ENCODE measurements around the gene HACD1.
"Not testable (repeated sequence)": the region's sequence is repeated elsewhere in the genome, so short reads cannot be mapped to it uniquely, and the experiment has no call there.

Gene HACD1

DNA sequence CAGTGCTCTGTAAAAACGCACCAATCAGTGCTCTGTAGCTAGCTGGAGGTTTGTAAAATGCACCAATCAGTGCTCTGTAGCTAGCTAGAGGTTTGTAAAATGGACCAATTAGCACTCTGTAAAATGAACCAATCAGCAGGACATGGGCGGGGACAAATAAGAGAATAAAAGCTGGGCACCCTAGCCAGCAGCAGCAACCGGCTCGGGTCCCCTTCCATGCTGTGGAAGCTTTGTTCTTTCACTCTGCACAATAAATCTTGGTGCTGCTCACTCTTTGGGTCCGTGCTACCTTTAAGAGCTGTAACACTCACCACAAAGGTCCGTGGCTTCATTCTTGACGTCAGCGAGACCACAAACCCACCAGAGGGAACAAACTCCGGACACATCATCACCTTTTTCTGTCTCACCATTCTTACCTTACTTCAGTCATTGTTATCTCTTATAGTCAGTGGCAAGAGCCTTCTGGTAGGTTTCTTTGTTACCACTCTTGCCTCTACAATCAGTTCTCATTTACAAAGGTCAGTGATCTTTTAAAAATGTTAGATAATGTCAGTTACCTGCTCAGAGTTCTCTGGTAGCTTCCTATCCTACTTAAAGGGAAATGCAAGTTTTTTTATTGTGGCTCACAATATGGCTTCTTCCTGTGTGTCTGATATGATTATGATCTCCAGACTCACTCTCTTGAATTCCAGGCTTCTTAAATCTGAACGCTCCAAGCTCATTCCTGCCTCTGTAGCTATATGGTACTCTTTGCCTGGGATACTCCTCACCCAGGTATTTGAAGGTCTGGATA lies 31.3 kb upstream of the HACD1 start:
- Mint-ChIP-seq H3K4me3 (peak overlapping the region; percentile 75 to 77), H3K27ac (peak overlapping the region; percentile 72 to 94), H3K4me1 (peaks cover 58% of the 10 kb centered on the region), H3K27me3 (no peaks in the 10 kb centered on the region), H3K9me3 (peaks cover 5 to 14% of the 10 kb centered on the region in 2 donors)
- peak; percentile 76 to 88 for DNase-seq
- peak; percentile 75 for ATAC-seq

DNA sequence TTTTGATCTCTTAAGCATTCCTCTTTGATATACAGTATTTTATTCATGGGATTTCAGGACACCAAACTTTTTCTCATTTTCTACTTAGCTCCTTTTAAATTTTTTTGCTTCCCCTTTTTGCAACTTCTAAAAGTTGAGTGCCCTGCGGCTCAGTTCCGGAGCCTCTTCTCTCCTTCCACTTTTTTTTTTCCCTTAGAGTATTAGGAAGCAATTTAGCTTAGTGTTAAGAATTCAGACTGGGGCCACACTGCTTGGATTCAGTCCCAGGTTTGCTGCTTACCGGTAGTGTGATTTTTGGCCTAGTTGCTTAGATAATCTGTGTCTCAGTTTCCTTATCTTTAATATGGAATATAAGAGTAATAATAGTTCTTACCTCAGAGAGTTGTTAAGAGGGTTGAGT lies 30.2 kb upstream of the HACD1 start:
- DNase-seq (no peak), ATAC-seq (no peak)
- Mint-ChIP-seq H3K27ac (peak overlapping the region in 1 of 2 donors; percentile 34), H3K4me1 (peaks cover 63% of the 10 kb centered on the region), H3K9me3 (peaks cover 5 to 13% of the 10 kb centered on the region in 2 donors), H3K4me3 (peak overlapping the region; percentile 72 to 75), H3K27me3 (no peaks in the 10 kb centered on the region)

DNA sequence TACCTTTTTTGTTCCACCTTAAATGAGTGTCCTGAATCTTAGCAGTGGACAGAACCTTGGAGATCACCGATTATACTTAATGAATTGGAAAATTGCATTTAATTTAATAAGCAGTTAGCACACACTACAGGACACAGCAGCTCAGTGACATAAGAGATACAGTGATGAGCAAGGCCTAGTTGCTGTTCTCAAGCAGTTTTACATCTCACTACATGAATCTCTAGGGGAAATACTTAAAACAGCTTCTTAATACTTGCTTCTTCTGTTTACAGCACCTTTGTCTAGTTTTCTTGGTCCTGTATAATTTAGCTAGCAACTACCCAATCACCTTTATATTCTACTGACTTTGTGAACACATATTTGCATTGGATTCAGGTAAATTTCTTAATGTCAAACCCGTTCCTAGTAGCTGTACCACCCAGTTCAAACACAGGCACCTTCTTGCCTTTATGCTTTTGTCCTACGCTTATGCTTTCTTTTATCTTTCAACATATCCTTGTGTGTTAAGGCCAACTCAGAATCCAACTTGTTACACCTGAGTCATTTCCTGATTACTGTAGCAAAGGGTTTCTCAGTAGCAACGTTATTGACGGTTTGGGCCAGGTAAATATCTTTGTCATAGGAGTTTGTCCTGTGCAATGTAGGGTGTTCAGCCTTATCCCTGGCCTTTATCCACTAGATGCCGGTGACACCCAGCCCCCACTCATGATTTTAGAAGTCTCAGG lies 28.6 kb upstream of the HACD1 start:
- Mint-ChIP-seq H3K4me3 (peak overlapping the region; percentile 93 to 96), H3K9me3 (peaks cover 5 to 13% of the 10 kb centered on the region in 2 donors), H3K4me1 (peaks cover 50% of the 10 kb centered on the region), H3K27me3 (no peaks in the 10 kb centered on the region), H3K27ac (peak overlapping the region; percentile 92 to 96)
- ATAC-seq = peak; percentile 61
- peak; percentile 9 to 25 for DNase-seq

DNA sequence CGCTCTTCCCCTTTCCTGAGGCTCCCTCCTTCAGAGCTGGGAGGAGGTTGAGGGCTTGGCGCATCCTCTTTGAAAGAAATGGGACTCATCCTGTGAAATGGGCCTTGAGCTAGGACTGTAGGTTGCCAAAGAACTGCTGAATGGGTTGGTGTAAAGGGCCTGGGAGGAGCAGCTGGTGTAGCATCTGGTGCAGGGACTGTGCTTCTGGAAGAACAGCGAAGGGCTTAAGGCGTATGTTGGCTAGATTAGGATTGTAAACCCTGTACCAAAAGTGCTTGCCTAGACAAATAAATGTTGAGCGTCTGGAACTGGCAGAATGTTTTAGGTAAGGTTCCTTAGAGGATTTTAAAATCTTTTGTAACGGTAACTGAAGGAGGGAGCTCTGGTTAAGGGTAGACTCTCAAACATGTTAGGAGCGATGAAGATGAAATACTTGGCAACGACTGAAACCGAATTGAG lies 27.3 kb upstream of the HACD1 start:
- peaks cover 5 to 13% of the 10 kb centered on the region in 2 donors for H3K9me3 Mint-ChIP-seq
- no peaks in the 10 kb centered on the region for H3K27me3 Mint-ChIP-seq
- DNase-seq (no peak), ATAC-seq (peak; percentile 21)
- peak overlapping the region; percentile 100 for H3K27ac Mint-ChIP-seq
- peaks cover 38% of the 10 kb centered on the region for H3K4me1 Mint-ChIP-seq
- peak overlapping the region; percentile 93 to 96 for H3K4me3 Mint-ChIP-seq

DNA sequence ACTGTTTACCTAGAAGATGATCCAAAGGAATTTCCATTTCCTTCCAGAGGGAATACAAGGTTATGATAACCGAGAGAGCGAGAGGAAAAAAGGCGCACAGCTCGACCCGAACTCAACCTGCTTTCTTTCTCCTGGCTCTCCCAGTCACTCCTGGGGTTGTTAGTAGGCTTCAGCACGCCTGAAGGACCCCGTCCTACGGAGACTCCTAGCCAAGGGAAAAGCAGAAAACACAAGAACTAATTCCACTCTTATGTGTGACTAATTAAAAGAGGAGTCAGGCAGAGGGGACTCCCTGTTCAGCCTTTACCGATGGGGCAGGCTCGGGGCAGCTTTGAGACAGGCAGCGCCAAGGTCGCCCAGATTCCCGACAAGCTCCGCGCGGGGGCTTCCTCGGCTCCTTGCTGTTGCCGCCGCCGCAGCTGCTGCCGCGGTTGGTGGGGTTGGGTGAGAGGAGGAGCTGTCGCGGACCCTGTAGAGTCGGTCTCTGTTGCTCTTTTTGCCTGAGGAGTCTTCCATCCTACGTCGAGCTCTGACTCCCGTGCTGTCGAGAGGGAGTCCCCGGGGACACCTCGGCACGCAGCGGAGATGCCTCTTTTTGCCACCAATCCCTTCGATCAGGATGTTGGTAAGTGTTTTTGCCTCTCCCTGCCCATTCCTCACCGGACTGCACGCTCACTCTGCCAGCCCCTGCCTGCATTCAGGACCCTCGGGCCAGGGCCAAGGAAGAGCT lies 26.7 kb upstream of the HACD1 start, which contains the start of gene STAM:
TSS of gene STAM (plus strand) at position 397 of the 730 bp plus-strand sequence. CDS start at position 586, 189 bp downstream.
- peaks cover 5 to 13% of the 10 kb centered on the region in 2 donors for H3K9me3 Mint-ChIP-seq
- ATAC-seq (peak; percentile 81), DNase-seq (peak; percentile 93)
- H3K4me1 Mint-ChIP-seq = peaks cover 32% of the 10 kb centered on the region
- H3K27ac Mint-ChIP-seq = peak within 1 kb of the TSS; percentile 100
- no peaks in the 10 kb centered on the region for H3K27me3 Mint-ChIP-seq
- H3K4me3 Mint-ChIP-seq = peak within 1 kb of the TSS; percentile 93 to 96

DNA sequence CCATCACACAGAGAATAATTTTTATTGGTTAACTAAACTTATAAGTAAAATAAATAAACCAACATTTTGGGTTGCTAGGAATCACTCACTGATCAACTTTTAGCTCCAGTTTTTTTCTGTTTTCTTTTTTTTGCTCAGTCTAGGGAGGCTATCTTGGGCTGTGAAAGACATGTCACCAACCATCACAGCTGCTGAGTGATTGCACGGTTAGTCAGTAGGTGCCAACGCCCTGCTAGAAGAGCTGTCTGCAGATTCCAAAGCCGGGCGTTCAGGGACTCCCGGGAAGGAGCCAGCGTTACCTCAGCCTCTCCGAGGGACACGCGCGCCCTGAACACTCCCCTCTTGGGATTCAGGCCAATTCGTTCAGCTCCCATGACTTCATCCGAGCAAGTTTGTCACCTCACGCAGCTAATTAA lies 26.2 kb upstream of the HACD1 start:
- Mint-ChIP-seq H3K4me3 (peak overlapping the region; percentile 93 to 96), H3K4me1 (peaks cover 26% of the 10 kb centered on the region), H3K27me3 (no peaks in the 10 kb centered on the region), H3K9me3 (peaks cover 5 to 8% of the 10 kb centered on the region in 2 donors), H3K27ac (peak overlapping the region; percentile 100)
- DNase-seq (no peak), ATAC-seq (peak; percentile 19)

DNA sequence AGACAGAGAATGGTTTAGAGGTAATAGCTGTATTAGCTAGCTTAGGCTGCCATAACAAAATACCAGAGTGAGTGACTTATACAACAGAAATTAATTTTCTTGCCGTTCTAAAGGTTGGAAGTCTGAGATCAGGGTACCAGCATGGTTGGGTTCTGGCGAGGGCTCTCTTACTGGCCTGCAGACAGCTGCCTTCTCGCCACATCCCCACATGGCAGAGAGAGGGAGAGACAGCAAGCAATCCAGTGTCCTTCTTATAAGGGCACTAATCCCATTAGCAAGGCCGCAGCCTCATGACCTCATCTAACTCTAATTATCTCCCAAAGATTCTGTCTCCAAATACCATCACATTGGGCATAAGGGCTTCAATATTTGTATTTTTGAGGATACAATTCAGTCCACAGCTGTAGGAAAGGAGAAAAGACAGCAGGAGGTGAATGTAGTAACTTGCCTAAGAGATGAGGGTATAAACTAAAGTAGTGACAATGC lies 23.2 kb upstream of the HACD1 start:
- H3K4me3 Mint-ChIP-seq = no peak overlapping the region
- DNase-seq (no peak), ATAC-seq (no peak)
- H3K9me3 Mint-ChIP-seq = no peaks in the 10 kb centered on the region
- H3K4me1 Mint-ChIP-seq = peaks cover 6% of the 10 kb centered on the region
- no peak overlapping the region for H3K27ac Mint-ChIP-seq
- no peaks in the 10 kb centered on the region for H3K27me3 Mint-ChIP-seq

DNA sequence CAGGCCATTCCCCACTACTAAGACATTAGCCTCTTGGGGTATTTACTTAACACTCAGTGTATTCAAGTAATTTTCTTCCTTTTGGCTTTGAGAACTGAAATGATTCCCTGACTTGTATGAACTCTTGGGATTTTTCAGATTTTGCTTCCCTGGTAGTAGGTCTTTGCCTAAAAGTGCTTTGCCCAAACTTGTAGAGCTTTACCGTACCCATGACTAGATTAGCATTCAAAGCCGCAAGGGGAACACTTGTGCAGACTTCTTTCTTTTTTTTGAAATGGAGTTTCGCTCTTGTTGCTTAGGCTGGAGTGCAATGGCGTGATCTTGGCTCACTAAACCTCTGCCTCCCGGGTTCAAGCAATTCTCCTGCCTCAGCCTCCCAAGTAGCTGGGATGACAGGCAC lies 20.7 kb upstream of the HACD1 start:
- ATAC-seq (no peak), DNase-seq (no peak)
- H3K27me3 Mint-ChIP-seq = no peaks in the 10 kb centered on the region
- no peak overlapping the region for H3K27ac Mint-ChIP-seq
- no peak overlapping the region for H3K4me3 Mint-ChIP-seq
- peaks cover 4% of the 10 kb centered on the region for H3K4me1 Mint-ChIP-seq
- H3K9me3 Mint-ChIP-seq = no peaks in the 10 kb centered on the region

DNA sequence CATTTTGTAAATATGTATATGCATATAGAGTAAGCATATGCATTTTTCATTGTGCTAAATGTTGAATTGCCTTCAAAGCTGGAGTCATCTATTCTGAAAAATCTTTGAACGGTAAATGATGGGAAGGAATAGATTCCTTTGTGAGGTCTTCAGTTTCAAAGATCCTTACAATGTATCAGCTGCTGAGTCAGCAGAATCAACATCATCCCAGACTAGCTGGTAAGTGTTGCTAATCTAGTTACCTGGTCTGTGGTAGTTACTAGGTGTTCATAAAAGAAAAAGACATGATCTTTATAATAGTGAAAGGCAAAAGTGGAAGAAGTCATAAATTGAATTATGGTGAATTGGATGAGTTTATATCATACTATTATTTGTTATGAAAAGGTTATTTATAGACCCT lies 16.2 kb upstream of the HACD1 start:
- DNase-seq = no peak
- H3K9me3 Mint-ChIP-seq = no peaks in the 10 kb centered on the region
- no peaks in the 10 kb centered on the region for H3K4me1 Mint-ChIP-seq
- H3K27me3 Mint-ChIP-seq = no peaks in the 10 kb centered on the region
- no peak overlapping the region for H3K4me3 Mint-ChIP-seq
- no peak overlapping the region for H3K27ac Mint-ChIP-seq
- no peak for ATAC-seq

DNA sequence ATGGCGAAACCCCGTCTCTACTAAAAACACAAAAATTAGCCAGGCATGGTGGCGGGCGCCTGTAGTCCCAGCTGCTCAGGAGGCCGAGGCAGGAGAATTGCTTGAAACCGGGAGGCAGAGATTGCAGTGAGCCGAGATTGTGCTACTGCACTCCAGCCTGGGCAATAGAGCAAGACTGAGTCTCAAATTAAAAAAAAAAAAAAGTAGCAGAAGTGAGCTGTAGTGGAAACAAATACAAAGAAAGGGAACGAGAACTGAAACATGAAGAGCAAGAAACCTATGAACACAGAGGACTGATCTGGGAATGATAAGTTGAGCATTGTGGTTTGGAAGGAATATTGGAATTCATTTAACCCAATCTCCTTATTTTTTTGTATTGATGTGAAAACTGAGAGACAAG lies 15.4 kb upstream of the HACD1 start:
- not testable (repeated sequence) for DNase-seq, H3K4me1 Mint-ChIP-seq, H3K9me3 Mint-ChIP-seq, H3K27me3 Mint-ChIP-seq, H3K27ac Mint-ChIP-seq, ATAC-seq, H3K4me3 Mint-ChIP-seq

DNA sequence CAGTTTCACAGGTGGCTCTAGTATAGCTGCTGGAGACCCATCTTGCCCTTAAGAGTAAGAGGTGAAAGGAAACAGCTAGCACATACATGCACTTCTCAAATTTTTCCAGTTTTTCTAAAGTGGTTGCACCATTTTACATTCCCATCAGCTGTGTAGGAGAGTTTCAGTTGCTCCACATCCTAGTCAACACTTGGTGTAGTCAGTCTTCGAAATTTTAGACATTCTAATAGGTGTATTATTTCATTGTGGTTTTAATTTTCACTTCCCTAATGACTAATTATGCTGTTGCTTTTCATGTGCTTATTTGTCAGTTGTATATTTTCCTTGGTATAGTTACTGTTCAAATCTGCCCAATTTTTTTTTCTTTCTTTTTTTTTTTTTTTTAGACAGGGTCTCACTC lies 9.5 kb upstream of the HACD1 start:
- Mint-ChIP-seq H3K27ac (no peak overlapping the region), H3K4me3 (no peak overlapping the region), H3K9me3 (no peaks in the 10 kb centered on the region), H3K27me3 (peaks cover 7% of the 10 kb centered on the region), H3K4me1 (no peaks in the 10 kb centered on the region)
- ATAC-seq (no peak), DNase-seq (no peak)

DNA sequence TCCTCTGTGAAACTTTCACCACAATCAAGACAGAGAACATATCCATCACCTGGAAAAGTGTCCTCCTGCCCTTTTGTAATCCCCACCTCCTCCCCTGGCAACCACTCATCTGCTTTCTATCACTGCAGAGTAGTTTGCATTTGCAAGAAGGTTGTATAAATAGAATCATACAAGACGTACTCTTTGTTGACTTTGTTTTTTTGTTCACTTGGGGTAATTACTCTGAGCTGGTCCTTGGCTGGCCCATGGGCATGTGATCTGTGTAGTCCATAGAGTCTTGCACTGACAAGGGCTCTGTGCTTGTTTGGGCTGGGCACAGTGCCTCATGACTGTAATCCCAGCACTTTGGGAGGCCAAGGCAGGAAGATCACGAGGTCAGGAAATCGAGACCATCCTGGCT lies 7.8 kb upstream of the HACD1 start:
- Mint-ChIP-seq H3K4me3 (no peak overlapping the region), H3K4me1 (no peaks in the 10 kb centered on the region), H3K27ac (no peak overlapping the region), H3K9me3 (no peaks in the 10 kb centered on the region), H3K27me3 (peaks cover 8% of the 10 kb centered on the region)
- DNase-seq = no peak
- ATAC-seq = no peak

DNA sequence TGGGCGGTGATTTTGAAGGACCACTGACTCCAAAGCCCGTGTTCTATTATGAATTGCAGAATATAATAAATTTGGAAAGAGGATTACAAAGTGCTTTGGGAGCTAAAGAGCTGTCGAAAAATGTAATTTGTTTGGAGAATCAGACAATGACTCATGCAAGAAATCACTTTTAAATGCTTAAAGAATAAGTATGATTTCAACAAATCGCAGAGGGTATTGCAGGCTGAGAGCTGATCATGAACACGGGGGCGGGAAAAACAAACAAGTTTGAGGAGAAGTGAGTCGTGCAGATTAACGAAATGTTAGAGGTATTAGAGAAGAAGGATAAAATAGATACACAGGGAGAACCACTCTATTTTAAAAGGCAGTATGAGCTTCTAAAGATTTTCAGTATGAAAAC lies 4.9 kb upstream of the HACD1 start:
- Mint-ChIP-seq H3K27ac (no peak overlapping the region), H3K4me3 (no peak overlapping the region), H3K27me3 (peaks cover 31% of the 10 kb centered on the region), H3K9me3 (no peaks in the 10 kb centered on the region), H3K4me1 (peaks cover 7% of the 10 kb centered on the region)
- ATAC-seq (no peak), DNase-seq (no peak)

DNA sequence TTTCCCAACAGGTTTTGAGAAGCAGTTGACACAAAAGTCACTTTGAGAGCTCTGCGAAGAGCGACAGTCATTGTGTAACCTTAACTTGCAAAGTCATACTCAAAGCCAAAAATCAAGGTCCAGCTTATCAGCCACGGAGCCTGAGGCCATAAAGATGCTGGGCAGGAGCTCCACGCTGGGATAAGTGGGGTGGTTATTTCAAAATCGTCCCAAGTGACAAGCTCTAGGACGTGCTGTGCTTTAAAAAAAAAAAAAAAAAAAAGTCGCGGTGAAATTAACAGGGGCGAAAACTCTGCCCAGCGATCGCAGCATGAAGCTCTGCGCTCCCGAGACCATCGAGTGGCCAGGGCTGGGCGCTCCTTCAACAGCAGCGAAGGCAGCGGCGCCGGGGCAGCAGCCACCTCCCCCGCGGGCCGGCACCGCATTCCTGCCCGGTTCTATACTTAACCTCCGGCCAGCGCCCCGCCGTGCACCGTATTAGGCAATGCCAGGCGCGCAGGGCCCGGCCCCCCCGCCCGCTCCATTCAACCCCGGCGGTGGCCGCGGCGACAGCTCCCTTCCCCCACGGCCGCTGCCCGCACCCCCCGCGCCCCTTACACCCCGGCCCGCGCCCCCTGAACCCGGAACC lies 657 bp downstream of the HACD1 start:
- peaks cover 25% of the 10 kb centered on the region for H3K27me3 Mint-ChIP-seq
- H3K4me3 Mint-ChIP-seq = peak overlapping the region; percentile 62 to 65
- H3K27ac Mint-ChIP-seq = no peak overlapping the region
- peaks cover 7% of the 10 kb centered on the region for H3K4me1 Mint-ChIP-seq
- DNase-seq (peak in 1 of 2 donors; percentile 34), ATAC-seq (peak; percentile 71)
- no peaks in the 10 kb centered on the region for H3K9me3 Mint-ChIP-seq

DNA sequence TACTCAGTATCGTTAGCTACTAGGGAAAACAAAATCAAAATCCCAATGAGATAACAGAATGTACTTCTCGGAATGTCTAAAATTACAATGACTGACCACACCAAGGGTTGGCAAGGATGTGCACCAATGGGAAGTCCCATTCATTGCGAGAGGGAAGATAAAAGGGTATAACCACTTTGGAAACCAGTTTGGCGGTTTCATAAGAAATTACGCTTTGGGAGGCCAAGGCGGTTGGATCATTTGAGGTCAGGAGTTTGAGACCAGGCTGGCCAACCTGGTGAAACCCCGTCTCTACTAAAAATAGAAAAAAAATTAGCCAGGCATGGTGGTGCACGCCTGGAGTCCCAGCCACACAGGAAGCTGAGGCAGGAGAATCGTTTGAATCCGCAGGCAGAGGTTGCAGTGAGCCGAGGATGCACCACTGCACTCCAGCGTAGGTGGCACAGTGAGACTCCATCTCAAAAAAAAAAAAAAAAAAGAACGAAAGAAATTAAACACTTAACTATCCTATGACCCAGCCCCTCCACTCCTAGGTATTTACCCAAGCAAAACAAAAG lies 7.6 kb downstream of the HACD1 start:
- Mint-ChIP-seq H3K27me3 (no peaks in the 10 kb centered on the region), H3K4me1 (no peaks in the 10 kb centered on the region), H3K27ac (no peak overlapping the region), H3K4me3 (no peak overlapping the region), H3K9me3 (no peaks in the 10 kb centered on the region)
- ATAC-seq = no peak
- no peak for DNase-seq
